RPMI8226 (cell line): ENCODE data around the gene ABCC11.
A peak's percentile ranks its signal among the peaks of the same experiment; 100 is the strongest.
"Not testable (repeated sequence)": the region's sequence is repeated elsewhere in the genome, so short reads cannot be mapped to it uniquely, and the experiment has no call there.

ENCODE experiments used
- DNase-seq: peaks from one replicate; pipeline ENCODE4 v3.0.0-alpha.2; 2015

ABCC11 gene

DNA sequence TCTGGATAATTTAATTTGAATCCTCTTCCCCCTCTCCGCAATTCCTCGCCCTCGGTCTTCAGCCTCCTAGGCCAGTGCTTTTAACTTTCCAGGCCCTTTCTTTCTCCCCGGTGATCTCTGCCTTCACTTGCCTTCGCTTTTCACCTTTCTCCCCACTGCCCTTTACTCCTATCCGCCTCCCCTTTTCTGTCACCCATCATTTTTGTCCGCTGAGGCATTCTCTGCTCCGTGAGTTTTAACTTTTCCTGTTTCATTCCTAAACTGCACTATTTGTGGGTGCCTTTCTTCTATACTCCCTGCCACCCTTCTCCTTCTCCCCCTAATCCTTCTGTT lies 2.5 kb downstream of the ABCC11 start:
- DNase-seq: no peak

DNA sequence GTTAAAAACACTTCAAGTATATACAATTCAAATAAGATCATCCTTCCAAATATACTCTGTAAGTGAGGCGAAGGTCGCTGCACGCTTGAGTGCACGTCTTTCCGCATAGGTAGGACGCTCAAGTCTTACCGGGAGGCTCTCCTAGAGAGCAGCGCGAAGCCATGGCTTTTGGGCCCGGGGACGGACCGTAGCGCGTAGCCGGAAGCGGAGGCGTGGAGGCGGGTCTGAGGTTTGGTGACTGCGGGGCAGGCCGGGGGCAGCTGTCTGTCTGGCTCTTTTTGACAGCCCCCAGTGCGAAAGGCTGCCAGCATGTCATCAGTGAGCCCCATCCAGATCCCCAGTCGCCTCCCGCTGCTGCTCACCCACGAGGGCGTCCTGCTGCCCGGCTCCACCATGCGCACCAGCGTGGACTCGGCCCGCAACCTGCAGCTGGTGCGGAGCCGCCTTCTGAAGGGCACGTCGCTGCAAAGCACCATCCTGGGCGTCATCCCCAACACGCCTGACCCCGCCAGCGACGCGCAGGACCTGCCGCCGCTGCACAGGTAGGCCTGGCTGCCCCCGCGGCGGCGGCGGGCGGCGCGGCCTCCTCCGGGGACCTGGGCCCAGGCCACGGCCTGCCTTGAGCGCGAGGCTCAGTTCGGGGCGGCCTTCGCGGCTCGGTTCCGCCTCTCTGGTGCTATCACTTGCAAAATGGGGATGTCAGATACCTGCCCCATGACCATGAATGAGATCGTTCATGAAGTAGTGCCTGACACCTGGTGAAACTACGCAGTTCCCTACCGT lies 3.1 kb downstream of the ABCC11 start, which contains the start of gene LONP2:
Gene LONP2 (plus strand): TSS at position 221 of the 783 bp plus-strand sequence. CDS start 89 bp downstream, at position 310.
- peak; percentile 95 for DNase-seq

GRCh38 chr16:48240147-48240546 lies 7.2 kb downstream of the ABCC11 start:
- DNase-seq: not testable (repeated sequence)

- no peak for DNase-seq
These were observed 11.1 kb downstream of the ABCC11 start for GRCh38 chr16:48236286-48236685.

- no peak for DNase-seq
These were observed 11.7 kb downstream of the ABCC11 start for GRCh38 chr16:48235556-48236136.

DNA sequence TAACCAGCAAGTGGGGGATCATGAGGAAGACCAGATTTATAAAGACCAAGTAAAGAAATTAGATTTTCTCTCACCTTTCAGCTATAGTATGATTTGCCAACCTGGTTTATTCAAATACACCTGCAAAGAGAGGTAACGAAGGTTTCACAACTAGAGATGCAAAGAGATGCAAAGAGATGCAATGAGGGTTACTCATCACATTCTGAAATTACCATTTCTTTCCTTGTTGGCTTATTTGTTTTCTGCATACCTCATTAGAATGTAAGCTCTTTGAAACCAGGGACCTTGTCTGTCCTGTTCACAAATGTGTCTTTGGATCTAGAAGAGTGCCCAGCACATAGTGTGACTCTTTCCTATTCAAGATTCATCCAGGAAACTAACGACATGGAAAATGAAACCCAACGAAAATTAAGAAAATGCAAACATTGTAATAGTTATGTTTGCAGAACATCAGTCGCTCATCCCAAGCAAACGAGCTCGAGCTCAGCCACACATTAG lies 12.2 kb downstream of the ABCC11 start:
- no peak for DNase-seq

DNA sequence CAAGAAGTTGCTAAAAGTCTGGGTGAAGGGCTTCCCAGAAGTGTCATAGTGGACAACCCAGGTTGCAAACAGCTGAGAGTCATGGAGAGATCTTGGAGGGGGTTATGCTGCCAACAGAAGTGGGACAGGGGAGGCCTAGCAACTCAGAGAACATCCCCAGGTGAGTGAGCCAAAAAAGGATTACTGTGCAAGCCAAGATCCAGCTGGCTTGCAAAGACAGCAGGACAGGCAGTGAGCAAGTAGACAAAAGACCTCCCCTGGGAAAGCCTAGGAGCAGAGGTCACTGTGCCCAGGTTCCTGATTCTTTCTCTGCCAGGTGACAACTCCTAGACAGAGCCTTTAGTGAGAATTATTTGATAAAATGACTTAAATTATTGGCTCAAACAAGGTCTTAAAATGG lies 12.7 kb downstream of the ABCC11 start:
- DNase-seq: no peak

- no peak for DNase-seq
These were observed 14.8 kb downstream of the ABCC11 start for GRCh38 chr16:48232493-48233040.

DNA sequence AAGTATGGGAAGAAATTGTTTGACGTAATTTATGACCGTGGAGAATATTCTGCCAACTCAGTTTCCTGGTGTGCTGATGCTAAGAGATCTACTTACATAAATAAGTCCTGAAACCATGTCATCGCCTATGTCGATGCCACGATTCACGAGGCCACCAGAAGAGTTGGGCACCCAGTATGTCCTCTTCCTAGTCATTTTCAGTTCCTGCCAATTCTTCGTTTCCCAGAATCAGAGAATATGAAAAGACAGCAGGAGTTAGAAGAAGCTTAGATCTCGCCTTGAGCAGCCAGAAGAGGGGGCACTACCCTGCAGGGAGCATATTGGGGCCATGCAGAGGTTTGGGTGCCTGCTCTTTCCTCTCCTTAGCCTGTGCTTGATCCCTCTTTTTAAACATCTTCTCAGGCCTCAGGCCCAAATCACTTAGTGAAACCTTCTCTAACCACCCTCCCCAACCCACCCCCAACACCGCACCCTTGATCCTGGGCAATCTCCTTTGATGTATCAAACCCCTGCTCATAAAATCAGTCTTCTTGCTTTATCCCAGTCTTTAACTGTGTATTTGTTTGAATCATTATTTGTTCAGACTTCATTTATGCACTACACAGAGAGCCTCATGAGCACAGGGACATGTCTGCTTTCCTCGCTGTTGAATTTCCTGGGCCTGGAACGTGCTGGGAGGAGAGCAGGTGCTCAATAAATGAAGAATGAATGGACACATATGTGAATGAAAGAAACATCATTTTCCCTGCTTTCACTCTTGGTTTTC lies 15.4 kb downstream of the ABCC11 start:
- peak; percentile 30 for DNase-seq

DNA sequence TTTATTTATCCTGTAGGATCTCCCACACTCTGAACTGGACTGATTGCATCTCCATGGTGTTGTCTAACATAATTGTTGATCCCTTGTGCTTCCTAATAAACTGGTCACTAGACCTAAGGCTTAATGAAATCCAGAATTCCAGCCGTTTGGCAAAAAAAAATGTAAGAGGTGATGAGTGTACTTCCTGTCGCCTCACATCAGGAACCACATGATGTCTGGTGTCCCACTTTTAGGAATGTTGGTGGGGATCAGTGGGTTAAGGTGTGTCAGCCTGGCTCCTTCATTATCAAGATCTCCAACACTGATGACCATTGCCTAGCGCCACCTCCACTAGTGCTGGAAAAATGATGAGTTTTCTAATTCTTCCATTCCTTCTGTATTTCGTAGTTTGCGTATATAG lies 21.9 kb downstream of the ABCC11 start:
- DNase-seq: no peak

- DNase-seq: no peak
These were observed 23.8 kb downstream of the ABCC11 start for GRCh38 chr16:48223490-48223889.

DNA sequence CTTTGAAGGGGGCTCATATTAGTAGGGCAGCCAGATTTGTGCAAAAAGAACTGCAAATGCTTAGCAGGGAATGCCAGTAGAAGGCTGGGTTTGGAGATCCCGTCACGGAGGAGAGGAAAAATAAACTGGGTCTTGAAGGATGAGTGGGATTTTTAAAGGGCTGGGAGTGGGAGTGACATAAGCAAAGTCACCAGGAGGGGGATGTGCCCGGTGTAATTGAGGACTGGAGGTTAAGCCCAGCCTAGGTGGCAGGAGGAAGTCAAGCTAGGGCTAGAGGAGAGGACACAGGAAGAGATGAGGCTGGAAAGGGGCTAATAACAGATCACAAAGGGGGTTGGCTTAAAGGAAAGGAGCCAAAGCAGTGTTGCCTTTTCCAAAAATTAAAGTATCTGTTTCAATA lies 26.4 kb downstream of the ABCC11 start:
- DNase-seq: no peak

GRCh38 chr16:48218473-48218872 lies 28.9 kb downstream of the ABCC11 start:
- DNase-seq: no peak

GRCh38 chr16:48217708-48218107 lies 29.6 kb downstream of the ABCC11 start:
- DNase-seq: no peak

- no peak for DNase-seq
These were observed 31.6 kb downstream of the ABCC11 start for GRCh38 chr16:48215738-48216137.

GRCh38 chr16:48212033-48212432 lies 35.3 kb downstream of the ABCC11 start:
- no peak for DNase-seq

DNA sequence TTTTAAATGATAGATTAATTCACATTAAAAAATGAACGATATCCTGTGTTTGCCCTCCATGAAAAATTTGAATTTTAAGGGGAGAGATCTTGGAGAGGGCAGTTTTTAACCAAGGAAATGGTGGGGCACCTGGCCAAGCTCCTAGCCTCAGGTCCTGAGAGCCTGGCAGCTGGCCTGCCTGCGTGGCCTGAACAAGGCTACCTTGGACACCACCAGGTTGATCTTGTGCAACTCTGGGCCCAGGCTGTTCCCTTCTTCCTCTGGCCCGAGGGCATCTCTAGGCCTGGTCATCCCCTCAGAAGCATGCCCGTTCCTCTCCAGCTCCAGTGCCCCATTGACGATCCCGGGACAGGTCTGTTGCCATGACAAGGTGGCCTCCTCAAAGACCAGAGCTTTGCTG lies 36.6 kb downstream of the ABCC11 start:
- no peak for DNase-seq

DNA sequence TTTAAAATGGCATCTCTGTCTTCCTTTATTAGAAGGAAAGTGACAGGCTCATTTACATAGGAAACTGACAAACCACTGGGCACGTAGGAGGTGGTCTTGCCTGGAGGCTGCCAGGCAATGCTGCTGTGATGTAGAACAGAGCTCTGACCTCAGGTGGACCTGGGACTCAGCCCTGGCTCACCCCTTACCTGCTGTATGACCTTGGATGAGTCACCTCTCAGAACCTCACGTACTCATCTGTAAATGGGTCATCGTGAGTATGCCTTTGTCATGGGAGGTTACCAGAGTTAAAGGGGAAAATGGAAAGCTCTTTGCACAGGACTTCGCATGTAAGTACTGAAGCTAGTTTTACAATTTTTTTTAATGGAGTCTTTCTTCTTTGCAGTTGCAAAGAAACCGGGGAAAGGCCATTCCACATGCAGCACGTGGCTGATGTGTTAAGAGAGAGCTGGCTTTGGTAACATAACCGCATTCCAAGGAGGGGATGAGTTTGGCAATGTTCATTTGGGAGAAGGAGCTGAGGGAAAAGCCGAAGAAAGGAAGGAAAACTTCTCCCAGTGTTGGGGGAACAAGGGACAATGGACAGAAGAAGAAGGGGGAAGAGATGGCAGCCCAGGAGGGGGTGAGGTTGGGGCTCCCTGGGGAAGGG lies 40.6 kb downstream of the ABCC11 start:
- DNase-seq: no peak

GRCh38 chr16:48204825-48205151 lies 42.6 kb downstream of the ABCC11 start:
- DNase-seq: no peak

GRCh38 chr16:48203974-48204824 lies 43.1 kb downstream of the ABCC11 start:
- no peak for DNase-seq

- DNase-seq: no peak
These were observed 45.7 kb downstream of the ABCC11 start for GRCh38 chr16:48201515-48202201.

GRCh38 chr16:48197294-48197693 lies 50.0 kb downstream of the ABCC11 start:
- DNase-seq: no peak
